ENCODE measurements around the gene ACAT1. TPM values are rescaled to one million over a fixed set of nuclear protein-coding genes. Genes with fewer than 3 reads are reported as not detected.
A peak's percentile ranks its signal among the peaks of the same experiment; 100 is the strongest.
"Not testable (repeated sequence)": the region's sequence is repeated elsewhere in the genome, so short reads cannot be mapped to it uniquely, and the experiment has no call there.

Gene ACAT1
- total RNA-seq, 4 donors from 2014 or later = 47.6 to 94.4 (median 85.2) TPM

DNA sequence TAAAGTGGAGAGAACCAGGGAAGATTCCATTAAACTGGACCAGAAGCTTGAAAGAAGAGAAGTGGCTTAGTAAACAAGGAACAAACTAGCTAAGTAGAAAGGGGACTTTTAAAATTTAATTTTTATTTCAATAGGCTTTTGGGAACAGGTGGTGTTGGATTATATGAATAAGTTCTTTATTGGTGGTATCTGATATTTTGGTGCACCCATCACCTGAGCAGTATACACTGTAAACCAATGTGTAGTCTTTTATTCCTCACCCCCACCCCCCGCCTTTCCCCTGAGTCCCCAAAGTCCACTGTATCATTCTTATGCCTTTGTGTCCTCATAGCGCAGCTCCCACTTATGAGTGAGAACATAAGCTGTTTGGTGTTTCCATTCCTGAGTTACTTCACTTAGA, 7.4 kb downstream of the ACAT1 start:
- 90 to 97% methylated on average over 2 of the region's 2 CpGs for WGBS, 2 donors
- Histone ChIP-seq H3K4me1 (peaks cover 8 to 24% (median 8%) of the 10 kb centered on the region in 3 donors), H3K9me3 (no peaks in the 10 kb centered on the region), H3K27me3 (no peaks in the 10 kb centered on the region), H3K27ac (no peak overlapping the region), H3K36me3 (peaks cover 0 to 34% (median 0%) of the 10 kb centered on the region in 3 donors), H3K4me3 (no peak overlapping the region)
- DNase-seq = no peak
- intact Hi-C loops (cut with DNase I) = no loop called here
- TF ChIP-seq, protein P1, sequence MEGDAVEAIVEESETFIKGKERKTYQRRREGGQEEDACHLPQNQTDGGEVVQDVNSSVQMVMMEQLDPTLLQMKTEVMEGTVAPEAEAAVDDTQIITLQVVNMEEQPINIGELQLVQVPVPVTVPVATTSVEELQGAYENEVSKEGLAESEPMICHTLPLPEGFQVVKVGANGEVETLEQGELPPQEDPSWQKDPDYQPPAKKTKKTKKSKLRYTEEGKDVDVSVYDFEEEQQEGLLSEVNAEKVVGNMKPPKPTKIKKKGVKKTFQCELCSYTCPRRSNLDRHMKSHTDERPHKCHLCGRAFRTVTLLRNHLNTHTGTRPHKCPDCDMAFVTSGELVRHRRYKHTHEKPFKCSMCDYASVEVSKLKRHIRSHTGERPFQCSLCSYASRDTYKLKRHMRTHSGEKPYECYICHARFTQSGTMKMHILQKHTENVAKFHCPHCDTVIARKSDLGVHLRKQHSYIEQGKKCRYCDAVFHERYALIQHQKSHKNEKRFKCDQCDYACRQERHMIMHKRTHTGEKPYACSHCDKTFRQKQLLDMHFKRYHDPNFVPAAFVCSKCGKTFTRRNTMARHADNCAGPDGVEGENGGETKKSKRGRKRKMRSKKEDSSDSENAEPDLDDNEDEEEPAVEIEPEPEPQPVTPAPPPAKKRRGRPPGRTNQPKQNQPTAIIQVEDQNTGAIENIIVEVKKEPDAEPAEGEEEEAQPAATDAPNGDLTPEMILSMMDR (IDR thresholded peaks at IDR 0.05) = no peak
- TF ChIP-seq POLR2A (IDR thresholded peaks at IDR 0.05) = no peak

DNA sequence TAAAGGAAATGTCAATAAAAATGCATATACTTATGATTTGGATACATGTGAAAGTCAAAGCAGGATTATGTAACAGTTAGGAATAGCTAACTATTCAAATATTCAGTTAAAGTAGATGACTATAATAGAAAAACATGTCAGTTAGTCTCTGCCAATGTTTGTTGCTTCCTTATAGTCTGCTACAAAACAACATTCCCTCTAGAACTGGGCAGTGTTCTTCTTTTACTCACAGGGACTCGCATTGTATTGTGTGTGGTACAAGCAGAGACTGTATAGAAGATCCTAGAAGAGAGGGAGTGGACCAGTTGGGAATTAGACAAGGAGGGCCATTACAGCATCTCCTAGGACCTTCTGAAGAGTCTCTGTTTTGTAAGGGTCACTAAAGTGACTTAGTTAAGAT, 10.6 kb downstream of the ACAT1 start:
- Histone ChIP-seq H3K27ac (no peak overlapping the region), H3K36me3 (peaks cover 0 to 61% (median 0%) of the 10 kb centered on the region in 3 donors), H3K4me1 (peaks cover 0 to 25% (median 5%) of the 10 kb centered on the region in 3 donors), H3K27me3 (no peaks in the 10 kb centered on the region), H3K4me3 (no peak overlapping the region), H3K9me3 (no peaks in the 10 kb centered on the region)
- DNase-seq = no peak
- 86 to 87% methylated on average over 1 of the region's 1 CpG for WGBS, 2 donors
- intact Hi-C loops (cut with DNase I) = no loop called here
- TF ChIP-seq POLR2A (IDR thresholded peaks at IDR 0.05) = no peak
- TF ChIP-seq, protein P1 (IDR thresholded peaks at IDR 0.05) = no peak

DNA sequence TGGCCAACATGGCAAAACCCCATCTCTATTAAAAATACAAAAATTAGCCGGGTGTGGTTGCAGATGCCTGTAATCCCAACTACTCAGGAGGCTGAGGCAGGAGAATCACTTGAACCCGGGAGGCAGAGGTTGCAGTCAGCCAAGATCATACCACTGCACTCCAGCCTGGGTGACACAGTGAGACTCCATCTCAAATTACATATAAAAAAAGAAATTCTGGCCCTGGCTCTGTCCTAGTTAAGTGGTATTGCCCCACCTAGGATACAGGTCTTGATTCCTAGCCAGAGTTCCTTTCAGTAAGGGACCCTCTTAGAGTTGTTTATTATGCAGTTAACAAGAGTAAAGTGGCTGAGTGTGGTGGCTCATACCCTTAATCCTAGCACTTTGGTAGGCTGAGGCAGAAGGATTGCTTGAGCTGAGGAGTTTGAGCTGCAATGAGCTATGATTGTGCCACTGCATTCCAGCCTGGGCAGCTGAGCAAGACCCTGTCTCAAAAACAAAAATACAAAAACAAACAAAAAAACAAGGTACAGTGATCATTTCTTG, 11.7 kb downstream of the ACAT1 start:
- H3K9me3 ChIP-seq; intact Hi-C loops (cut with DNase I); H3K27me3 ChIP-seq; H3K4me3 ChIP-seq; DNase-seq; H3K27ac ChIP-seq: not testable (repeated sequence)
- WGBS, 2 donors = 100% methylated on average over 2 of the region's 2 CpGs
- Histone ChIP-seq H3K4me1 (peaks cover 0 to 25% (median 5%) of the 10 kb centered on the region in 3 donors), H3K36me3 (peaks cover 0 to 64% (median 0%) of the 10 kb centered on the region in 3 donors)

DNA sequence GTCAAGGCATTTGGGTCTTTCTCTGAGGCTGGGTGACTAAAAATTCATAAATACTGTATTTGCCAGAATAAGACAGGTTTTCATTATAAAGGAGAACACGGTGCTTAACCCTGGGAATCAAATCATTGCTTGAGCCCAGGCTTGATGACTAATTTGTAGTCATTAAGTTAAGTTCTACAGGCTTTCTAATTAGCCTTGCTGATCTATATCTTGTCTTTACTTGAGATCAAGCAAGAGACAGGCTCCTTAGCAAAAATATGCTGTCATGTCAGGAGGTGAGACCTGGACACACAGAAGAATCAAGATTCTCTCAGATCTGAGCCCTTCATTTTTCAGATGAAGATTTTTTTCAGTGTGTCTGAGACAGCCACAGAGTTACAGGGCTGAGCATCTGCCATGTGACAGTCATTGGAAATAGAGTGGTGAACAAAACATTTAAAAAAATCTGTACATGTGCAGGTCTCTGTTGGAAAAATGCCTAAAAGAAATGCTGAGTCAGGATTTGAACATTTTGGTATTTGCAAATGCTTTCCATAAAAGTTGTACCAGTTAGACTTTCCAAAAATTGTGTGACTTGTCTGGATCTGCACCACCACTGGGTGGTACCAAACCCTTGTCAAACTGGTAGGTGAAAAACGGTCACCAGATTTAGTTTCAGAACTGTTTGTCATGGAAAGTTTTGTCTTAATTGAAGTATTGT, 14.6 kb downstream of the ACAT1 start:
- TF ChIP-seq POLR2A (IDR thresholded peaks at IDR 0.05) = no peak
- TF ChIP-seq, protein P1 (IDR thresholded peaks at IDR 0.05) = peak in 4 of 6 experiments; percentile 6 to 61 (median 33)
- Histone ChIP-seq H3K4me3 (no peak overlapping the region), H3K9me3 (no peaks in the 10 kb centered on the region), H3K27me3 (no peaks in the 10 kb centered on the region), H3K27ac (peak overlapping the region in 2 of 4 donors; percentile 17 to 49), H3K36me3 (peaks cover 0 to 86% (median 4%) of the 10 kb centered on the region in 3 donors), H3K4me1 (peaks cover 0 to 19% (median 5%) of the 10 kb centered on the region in 3 donors)
- WGBS, 2 donors = 31 to 34% methylated on average over 2 of the region's 2 CpGs
- no peak for DNase-seq
- intact Hi-C loops (cut with DNase I) = no loop called here

DNA sequence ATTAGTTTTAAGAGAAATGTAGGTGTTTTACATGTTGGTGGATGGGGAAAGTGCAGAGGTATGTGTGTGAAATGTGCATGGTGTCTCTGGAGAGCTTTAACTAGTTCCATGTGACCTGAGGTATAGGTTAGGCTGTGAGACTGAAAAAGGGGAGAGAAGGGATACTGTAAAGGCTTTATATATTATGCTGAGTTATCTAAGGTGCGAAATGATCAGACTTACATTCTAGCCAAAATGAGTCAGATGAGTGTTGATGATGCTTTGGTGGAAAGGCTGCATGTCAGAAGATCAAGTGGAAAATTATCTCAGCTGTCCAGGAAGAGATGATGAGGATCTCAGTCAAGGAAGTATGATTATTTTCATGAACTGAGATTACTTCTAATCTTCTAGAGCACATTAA, 15.8 kb downstream of the ACAT1 start:
- Histone ChIP-seq H3K4me3 (no peak overlapping the region), H3K9me3 (no peaks in the 10 kb centered on the region), H3K36me3 (peaks cover 0 to 90% (median 4%) of the 10 kb centered on the region in 3 donors), H3K27me3 (no peaks in the 10 kb centered on the region), H3K27ac (no peak overlapping the region), H3K4me1 (peaks cover 0 to 19% (median 5%) of the 10 kb centered on the region in 3 donors)
- no peak for DNase-seq
- TF ChIP-seq, protein P1 (IDR thresholded peaks at IDR 0.05) = no peak
- no peak for TF ChIP-seq POLR2A (IDR thresholded peaks at IDR 0.05)
- 73 to 96% methylated on average over 1 of the region's 1 CpG for WGBS, 2 donors
- intact Hi-C loops (cut with DNase I) = no loop called here

All from esophagus squamous epithelium (tissue), 5 donors.